ENCODE results near the gene SHISAL1.
A peak's percentile ranks its signal among the peaks of the same experiment; 100 is the strongest.

The SHISAL1 gene

GRCh38 chr22:44312766-44313165, at the start of gene SHISAL1:
Gene SHISAL1, minus strand, starts transcription at chr22:44312951. Its CDS starts 12,006 bp downstream, at chr22:44300945.
- no peak for DNase-seq

GRCh38 chr22:44361391-44362126, 48.8 kb upstream of the SHISAL1 start:
- no peak for DNase-seq

GRCh38 chr22:44360668-44361381, 48.1 kb upstream of the SHISAL1 start:
- DNase-seq, result no peak

GRCh38 chr22:44360306-44360667, 47.5 kb upstream of the SHISAL1 start:
- DNase-seq, result no peak

GRCh38 chr22:44359496-44360110, 46.9 kb upstream of the SHISAL1 start:
- no peak for DNase-seq

GRCh38 chr22:44358709-44359440, 46.1 kb upstream of the SHISAL1 start:
- no peak for DNase-seq

GRCh38 chr22:44357966-44358465, 45.3 kb upstream of the SHISAL1 start:
- peak; percentile 46 for DNase-seq

- DNase-seq, result no peak
Measured at GRCh38 chr22:44357296-44357965, 44.7 kb upstream of the SHISAL1 start.

- DNase-seq, result no peak
Measured at GRCh38 chr22:44355716-44356070, 42.9 kb upstream of the SHISAL1 start.

GRCh38 chr22:44354288-44354687, 41.5 kb upstream of the SHISAL1 start:
- no peak for DNase-seq

GRCh38 chr22:44353041-44353440, 40.3 kb upstream of the SHISAL1 start:
- DNase-seq, result no peak

GRCh38 chr22:44352378-44353035, 39.8 kb upstream of the SHISAL1 start:
- no peak for DNase-seq

- peak; percentile 51 for DNase-seq
Measured at GRCh38 chr22:44351685-44352377, 39.1 kb upstream of the SHISAL1 start.

- no peak for DNase-seq
Measured at GRCh38 chr22:44351037-44351436, 38.3 kb upstream of the SHISAL1 start.

- DNase-seq, result no peak
Measured at GRCh38 chr22:44349594-44349993, 36.8 kb upstream of the SHISAL1 start.

GRCh38 chr22:44348971-44349560, 36.3 kb upstream of the SHISAL1 start:
- DNase-seq, result no peak

- DNase-seq, result no peak
Measured at GRCh38 chr22:44347549-44347948, 34.8 kb upstream of the SHISAL1 start.

GRCh38 chr22:44347080-44347479, 34.3 kb upstream of the SHISAL1 start:
- DNase-seq, result no peak

- DNase-seq, result no peak
Measured at GRCh38 chr22:44345872-44346271, 33.1 kb upstream of the SHISAL1 start.

GRCh38 chr22:44344407-44344806, 31.7 kb upstream of the SHISAL1 start:
- no peak for DNase-seq

GRCh38 chr22:44342347-44342956, 29.7 kb upstream of the SHISAL1 start:
- no peak for DNase-seq
